GM23338 (cell line): ENCODE measurements around the gene ZSCAN30. TPM values are rescaled to one million over a fixed set of nuclear protein-coding genes. Genes with fewer than 3 reads are reported as not detected.

Source experiments
- ATAC-seq: fragments of 200-7000 bp; cut with Tn5 transposase; 3 replicates; pipeline ENCODE4 v1.9.1; 2020
- DNase-seq: peaks from one replicate; pipeline ENCODE4 v3.0.0-alpha.2; 2015; ENCODE audit warnings: low spot score
- H2AFZ ChIP-seq: fragments of 200-600 bp; sonication (generic); 2 replicates; pipeline ENCODE4 v1.8.0; 2016; ENCODE audit warnings: antibody characterized with exemption, mild to moderate bottlenecking, moderate library complexity
- H3F3A ChIP-seq: fragments of 200-600 bp; sonication (generic); replicated peaks from 2 replicates; pipeline ENCODE4 v1.8.0; 2017; ENCODE audit warnings: antibody characterized with exemption, mixed run types, low read depth
- H3K27ac ChIP-seq: fragments of 200-600 bp; sonication (generic); 2 replicates; pipeline ENCODE4 v1.6.1; 2016; ENCODE audit warnings: low read depth
- H3K27me3 ChIP-seq: fragments of 200-600 bp; sonication (generic); 2 replicates; pipeline ENCODE4 v1.8.0; 2016; ENCODE audit warnings: mild to moderate bottlenecking, mixed run types, moderate library complexity; ENCODE audit not compliant: insufficient read depth
- H3K36me3 ChIP-seq: fragments of 200-600 bp; sonication (generic); 2 replicates; pipeline ENCODE4 v1.8.0; 2016; ENCODE audit warnings: mild to moderate bottlenecking; ENCODE audit not compliant: insufficient read depth
- H3K4me1 ChIP-seq: fragments of 200-600 bp; sonication (generic); 2 replicates; pipeline ENCODE4 v1.8.0; 2016; ENCODE audit warnings: mild to moderate bottlenecking, moderate library complexity; ENCODE audit not compliant: insufficient read depth
- H3K4me2 ChIP-seq: fragments of 200-600 bp; sonication (generic); 2 replicates; pipeline ENCODE4 v1.7.1; 2017; ENCODE audit warnings: mixed run types
- H3K4me3 ChIP-seq: fragments of 200-600 bp; sonication (generic); 2 replicates; pipeline ENCODE4 v1.6.1; 2016; ENCODE audit warnings: mixed run types
- H3K79me2 ChIP-seq: fragments of 200-600 bp; sonication (generic); replicated peaks from 2 replicates; pipeline ENCODE4 v1.8.0; 2017; ENCODE audit warnings: mild to moderate bottlenecking; ENCODE audit not compliant: insufficient read depth
- H3K9me2 ChIP-seq: fragments of 200-600 bp; sonication (generic); 2 replicates; pipeline ENCODE4 v1.8.0; 2017; ENCODE audit not compliant: insufficient read depth
- H4K20me1 ChIP-seq: fragments of 200-600 bp; sonication (generic); replicated peaks from 2 replicates; pipeline ENCODE4 v1.8.0; 2017; ENCODE audit warnings: mild to moderate bottlenecking; ENCODE audit not compliant: insufficient read depth
- H3K27ac Mint-ChIP-seq: 2 replicates; pipeline ENCODE4 v1.8.0; 2020; ENCODE audit warnings: inconsistent platforms, mild to moderate bottlenecking, moderate library complexity, mixed read lengths
- H3K27me3 Mint-ChIP-seq: 3 replicates; pipeline ENCODE4 v1.8.0; 2022; ENCODE audit warnings: low read depth, mild to moderate bottlenecking, moderate library complexity, mixed read lengths, inconsistent platforms; ENCODE audit not compliant: insufficient read depth, poor library complexity
- H3K36me3 Mint-ChIP-seq: 3 replicates; pipeline ENCODE4 v1.8.0; 2021; ENCODE audit warnings: low read depth, mild to moderate bottlenecking, inconsistent platforms, moderate library complexity, mixed read lengths
- H3K4me1 Mint-ChIP-seq: 3 replicates; pipeline ENCODE4 v1.8.0; 2020; ENCODE audit warnings: mild to moderate bottlenecking, inconsistent platforms, mixed read lengths
- H3K4me3 Mint-ChIP-seq: 3 replicates; pipeline ENCODE4 v1.8.0; 2021; ENCODE audit warnings: moderate library complexity, mild to moderate bottlenecking, inconsistent platforms, mixed read lengths
- H3K9me3 Mint-ChIP-seq: 3 replicates; pipeline ENCODE4 v1.8.0; 2020; ENCODE audit warnings: moderate library complexity, mild to moderate bottlenecking, inconsistent platforms, mixed read lengths
- CREB1 ChIP-seq: fragments of 250-450 bp; sonication (Bioruptor Pico); IDR thresholded peaks from 2 replicates; pipeline ENCODE4 v1.5.0; 2020; ENCODE audit warnings: low read depth, mild to moderate bottlenecking, moderate library complexity
- CTCF ChIP-seq, 2 experiments: fragments of 200-600 bp in 1 of 2; sonication (generic) in 1 of 2; conservative IDR thresholded peaks; 2 replicates each; pipeline versions ENCODE4 v1.5.1 to v1.6.1; 2016 to 2017; ENCODE audit warnings: antibody characterized with exemption in 2 of 2, low read depth in 2 of 2, mild to moderate bottlenecking in 2 of 2, moderate library complexity in 1 of 2
- ETS1 ChIP-seq: IDR thresholded peaks from 2 replicates; pipeline ENCODE4 v1.6.1; 2016; ENCODE audit warnings: antibody characterized with exemption
- EZH2 ChIP-seq: fragments of 200-600 bp; sonication (generic); IDR thresholded peaks from one replicate; pipeline ENCODE4 v1.8.0; 2017; ENCODE audit warnings: antibody characterized with exemption, mild to moderate bottlenecking, low read depth; ENCODE audit not compliant: unreplicated experiment
- EZH2phosphoT487 ChIP-seq: fragments of 200-600 bp; sonication (generic); IDR thresholded peaks from one replicate; pipeline ENCODE4 v1.8.1; 2018; ENCODE audit warnings: antibody characterized with exemption; ENCODE audit not compliant: unreplicated experiment
- JUNB ChIP-seq: IDR thresholded peaks from one replicate; pipeline ENCODE4 v1.6.1; 2016; ENCODE audit warnings: antibody characterized with exemption; ENCODE audit not compliant: unreplicated experiment
- NANOG ChIP-seq: IDR thresholded peaks from 2 replicates; pipeline ENCODE4 v1.6.1; 2016; ENCODE audit warnings: antibody characterized with exemption, borderline replicate concordance
- POLR2AphosphoS5 ChIP-seq: IDR thresholded peaks from 2 replicates; pipeline ENCODE4 v1.6.1; 2016; ENCODE audit warnings: antibody characterized with exemption, low read depth
- REST ChIP-seq: IDR thresholded peaks from one replicate; pipeline ENCODE4 v1.6.1; 2018; ENCODE audit warnings: antibody characterized with exemption; ENCODE audit not compliant: unreplicated experiment
- STAT1 ChIP-seq: IDR thresholded peaks from one replicate; pipeline ENCODE4 v1.6.1; 2016; ENCODE audit warnings: antibody characterized with exemption; ENCODE audit not compliant: unreplicated experiment
- ZNF114 ChIP-seq: fragments of 250-450 bp; sonication (Bioruptor Pico); IDR thresholded peaks from 2 replicates; pipeline ENCODE4 v1.5.0; 2020; ENCODE audit warnings: mild to moderate bottlenecking, moderate library complexity
- ZNF331 ChIP-seq: fragments of 250-450 bp; sonication (Bioruptor Pico); IDR thresholded peaks from 2 replicates; pipeline ENCODE4 v1.5.0; 2020; ENCODE audit warnings: low read depth, mild to moderate bottlenecking, moderate library complexity
- ZNF462 ChIP-seq: fragments of 250-450 bp; sonication (Bioruptor Pico); IDR thresholded peaks from 2 replicates; pipeline ENCODE4 v1.5.0; 2020; ENCODE audit warnings: mild to moderate bottlenecking, moderate library complexity
- polyA plus RNA-seq: library from polyadenylated mRNA; unstranded; fragments of >200 nt; fragmentation: Nextera tagmentation; extraction: Ambion mirVana; gene quantifications from 2 replicates; pipeline ENCODE4 v1.2.1, GENCODE V29; 2016
- total RNA-seq: library from RNA; depleted of rRNA; stranded (reverse); fragments of >200 nt; shearing (Covaris generic); gene quantifications from 2 replicates; pipeline ENCODE4 v1.2.3, GENCODE V29; 2014

Gene ZSCAN30
- total and polyA plus RNA-seq, 2 experiments from 2014 or later, result 12.3 to 21.8 TPM

DNA sequence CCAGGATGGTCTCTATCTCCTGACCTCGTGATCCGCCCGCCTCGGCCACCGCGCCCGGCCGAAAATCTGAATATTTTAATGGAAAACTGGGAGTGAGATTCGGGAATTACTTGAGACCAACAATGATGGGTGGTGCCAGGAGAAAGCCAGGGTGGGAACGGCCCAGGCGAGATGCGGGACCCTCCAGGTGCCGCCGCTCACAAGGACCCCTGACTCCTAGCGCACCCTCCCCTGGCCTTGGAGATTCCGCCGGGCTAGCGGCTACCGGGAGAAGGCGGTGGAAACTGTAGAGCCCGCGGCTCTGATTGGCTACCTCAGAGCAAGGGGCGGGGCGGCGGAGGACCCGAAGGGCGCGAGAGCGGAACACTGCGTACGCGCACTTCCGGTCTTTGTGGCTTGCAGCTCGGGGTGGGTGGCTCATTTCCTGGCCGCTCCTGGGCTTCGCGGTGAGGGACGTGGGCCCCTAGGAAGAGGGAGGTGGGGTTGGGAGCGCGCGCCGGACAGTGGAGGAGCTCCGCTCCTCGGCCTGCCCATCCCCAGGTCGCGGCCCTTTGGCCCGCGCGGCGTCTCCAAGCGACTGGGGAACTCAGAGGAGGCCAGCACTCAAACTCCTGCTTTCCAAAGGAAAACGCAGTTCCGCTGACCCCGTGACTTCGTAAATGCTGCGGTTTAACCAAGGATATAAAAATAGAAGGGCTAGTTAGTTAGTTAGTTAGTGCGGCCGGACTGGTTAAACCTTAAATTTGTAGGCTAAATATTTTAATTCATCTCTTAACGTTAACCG, 49.2 kb downstream of the ZSCAN30 start, which contains the start of gene ZNF397:
TSS of gene ZNF397 (plus strand) at position 371 of the 784 bp plus-strand sequence. CDS start 1,437 bp downstream, outside the sequence.
- Mint-ChIP-seq H3K4me1 (peaks cover 3% of the 10 kb centered on the region; the same call in 2 of the 3 replicates), H3K4me3 (peak within 1 kb of the TSS; percentile 91), H3K36me3 (peaks cover 41% of the 10 kb centered on the region), H3K9me3 (no peaks in the 10 kb centered on the region), H3K27ac (peak within 1 kb of the TSS; percentile 100), H3K27me3 (peaks cover 4% of the 10 kb centered on the region)
- TF ChIP-seq STAT1 (no peak), POLR2AphosphoS5 (peak; percentile 93), ETS1 (peak; percentile 63; the same call in 1 of the 2 replicates), CTCF (conservative IDR thresholded peaks at IDR 0.05; ENCODE audit: low read depth in 2 of 2) (no peak), ZNF462 (no peak), JUNB (no peak), EZH2phosphoT487 (no peak), ZNF114 (CRISPR knock-in tag) (no peak), EZH2 (no peak), CREB1 (CRISPR knock-in tag) (peak; percentile 52), REST (no peak), ZNF331 (CRISPR knock-in tag) (no peak), NANOG (no peak)
- Histone ChIP-seq H3F3A (no peaks in the 10 kb centered on the region), H3K27me3 (no peaks in the 10 kb centered on the region), H3K4me2 (peak within 1 kb of the TSS; percentile 80), H3K9me2 (no peaks in the 10 kb centered on the region), H3K79me2 (peaks cover 27% of the 10 kb centered on the region), H2AFZ (peak within 1 kb of the TSS; percentile 78; the same call in 1 of the 2 replicates), H3K27ac (peak within 1 kb of the TSS; percentile 99), H3K36me3 (peaks cover 35% of the 10 kb centered on the region), H3K4me3 (peak within 1 kb of the TSS; percentile 66), H3K4me1 (no peaks in the 10 kb centered on the region), H4K20me1 (peaks cover 5% of the 10 kb centered on the region; the same call in 1 of the 2 replicates)
- peak; percentile 98 for ATAC-seq
- peak; percentile 99 for DNase-seq
